ENCODE measurements around the gene UBXN6. TPM values are rescaled to one million over a fixed set of nuclear protein-coding genes. Genes with fewer than 3 reads are reported as not detected.

Gene UBXN6
- total and polyA plus RNA-seq, 2 of the 8 experiments (the other 6 are each of a cell fraction or from before 2014, with no cell fraction given): 28.0 to 43.8 TPM

- peaks cover 7% of the 10 kb centered on the region for H3K79me1 ChIP-seq (ENCODE audit: low read depth, low read length)
- no peak overlapping the region for H2BK120ac ChIP-seq (replicated peaks; ENCODE audit: low read depth, low read length)
- H3K18ac ChIP-seq (ENCODE audit: extremely low read depth, low read length): no peak overlapping the region
- H3K23ac ChIP-seq (ENCODE audit: insufficient read length): no peak overlapping the region
- ChIA-PET POLR2A (ENCODE audit: partially characterized antibody) (interaction anchor here (1.0 to 58.1 kb wide), 4 partner anchors 5 to 195 kb away, joined by 3 to 1590 read pairs (median 799); partner anchors contain the start of genes CHAF1A, SH3GL1 and UBXN6), CTCF (ENCODE audit: partially characterized antibody) (interaction anchor here (1.1 to 3.6 kb wide), 3 partner anchors 10 to 176 kb away, joined by 3 to 12 read pairs (median 5); no protein-coding TSS in a partner anchor)
- H3K23me2 ChIP-seq (ENCODE audit: low read depth, low read length): no peaks in the 10 kb centered on the region
- peak overlapping the region; percentile 52; the same call in 1 of the 2 replicates for H2BK5ac ChIP-seq (ENCODE audit: low read depth, low read length)
- no peak overlapping the region for H3K4me2 ChIP-seq (ENCODE audit: insufficient read depth in 1 of 2, low read depth in 2 of 2, low read length in 2 of 2)
- H3K4me1 ChIP-seq (replicated peaks in 1 of 4; ENCODE audit: control insufficient read depth in 3 of 4, insufficient read depth in 4 of 4, low read length in 3 of 4): peaks cover 0 to 2% (median 0%) of the 10 kb centered on the region in 4 experiments; a peak in 4 of 7 replicates
- no peak overlapping the region for H2BK12ac ChIP-seq (ENCODE audit: low read depth, low read length)
- no peak overlapping the region for H3K9ac ChIP-seq (replicated peaks in 1 of 4; ENCODE audit: extremely low read depth in 1 of 4, low read depth in 3 of 4, low read length in 3 of 4)
- no peak overlapping the region for H2BK20ac ChIP-seq (ENCODE audit: low read length)
- H4K5ac ChIP-seq (ENCODE audit: insufficient read length, low read depth, low read length): no peak overlapping the region
- no peak overlapping the region for H2AK5ac ChIP-seq (ENCODE audit: low read depth, low read length)
- peaks cover 28 to 52% (median 46%) of the 10 kb centered on the region in 4 experiments for H3K36me3 ChIP-seq (ENCODE audit: control insufficient read depth in 2 of 4, insufficient read depth in 4 of 4, low read length in 3 of 4)
- no peak overlapping the region for H3K14ac ChIP-seq (ENCODE audit: insufficient read length)
- TF ChIP-seq RXRA (IDR thresholded peaks at IDR 0.05; ENCODE audit: insufficient read depth, low read depth, low read length): no peak
- peak; percentile 24; the same call in 1 of the 2 replicates for TF ChIP-seq POLR2AphosphoS5 (IDR thresholded peaks at IDR 0.05; ENCODE audit: low read depth, low read length)
- peaks cover 13 to 38% of the 10 kb centered on the region in 2 experiments for H4K20me1 ChIP-seq (replicated peaks in 1 of 2; ENCODE audit: control insufficient read depth in 1 of 2, insufficient read depth in 2 of 2, low read length in 2 of 2)
- H3K4me3 ChIP-seq (ENCODE audit: extremely low read depth in 1 of 4, insufficient read depth in 2 of 4, low read depth in 3 of 4, low read length in 4 of 4): no peak overlapping the region
- no peaks in the 10 kb centered on the region for H3K9me3 ChIP-seq (ENCODE audit: insufficient read depth in 2 of 2, low read depth in 1 of 2, low read length in 1 of 2)
- DNase-seq (ENCODE audit: low read depth in 1 of 2, low spot score in 2 of 2) (no peak), FAIRE-seq (no peak)
- no peak overlapping the region for H4K91ac ChIP-seq (replicated peaks; ENCODE audit: insufficient read length, low read length)
- H2BK15ac ChIP-seq (ENCODE audit: low read length): no peak overlapping the region
- 90% methylated on average over 10 of the region's 10 CpGs; no CpG with 5 or more reads in 1 of the 2 experiments for WGBS, 2 experiments (ENCODE audit: extremely low coverage in 1 of 2, insufficient coverage in 1 of 2, insufficient read length in 1 of 2, insufficient replicate concordance in 2 of 2, low coverage in 1 of 2, low lambda C conversion rate in 2 of 2, missing lambda C conversion rate in 1 of 2)
- H3K27ac ChIP-seq (ENCODE audit: low read depth, low read length): no peak overlapping the region; the same call in 1 of the 2 replicates
- H3K27me3 ChIP-seq (replicated peaks in 1 of 4; ENCODE audit: control insufficient read depth in 3 of 4, extremely low read depth in 1 of 4, insufficient read depth in 3 of 4, low read length in 3 of 4): no peaks in the 10 kb centered on the region
- no peak overlapping the region for H4K8ac ChIP-seq (ENCODE audit: extremely low read depth, insufficient read depth, low read length)
- no peak overlapping the region for H3K4ac ChIP-seq (replicated peaks; ENCODE audit: insufficient read length, low read depth, low read length)
- no peak overlapping the region for H2AFZ ChIP-seq (ENCODE audit: low read length)
- H3K79me2 ChIP-seq (ENCODE audit: control insufficient read depth in 1 of 2, insufficient read depth in 2 of 2, low read length in 2 of 2): peaks cover 0 to 4% of the 10 kb centered on the region in 2 experiments; a peak in 1 of 4 replicates
- no peak overlapping the region for H3K56ac ChIP-seq (replicated peaks; ENCODE audit: insufficient read length, low read depth, low read length)
Measured at GRCh38 chr19:4442819-4443146, 14.8 kb downstream of the UBXN6 start.
